Stimulated activated naive CD8-positive, alpha-beta T cell treated with anti-CD3 and anti-CD28 coated beads, Interleukin-15, Interleukin-2, amounts not matched to agents 100 U/mL and 50 U/mL, for 24 hours (primary cell): ENCODE measurements around the gene SMARCAL1.
A peak's percentile ranks its signal among the peaks of the same experiment; 100 is the strongest.

Experiments
- ATAC-seq: fragments of 150-1000 bp; cut with Tn5 transposase; one replicate; pipeline ENCODE4 v1.10.0; 2021
- DNase-seq: peaks from one replicate; pipeline ENCODE4 v3.0.0; 2021

Gene SMARCAL1

DNA sequence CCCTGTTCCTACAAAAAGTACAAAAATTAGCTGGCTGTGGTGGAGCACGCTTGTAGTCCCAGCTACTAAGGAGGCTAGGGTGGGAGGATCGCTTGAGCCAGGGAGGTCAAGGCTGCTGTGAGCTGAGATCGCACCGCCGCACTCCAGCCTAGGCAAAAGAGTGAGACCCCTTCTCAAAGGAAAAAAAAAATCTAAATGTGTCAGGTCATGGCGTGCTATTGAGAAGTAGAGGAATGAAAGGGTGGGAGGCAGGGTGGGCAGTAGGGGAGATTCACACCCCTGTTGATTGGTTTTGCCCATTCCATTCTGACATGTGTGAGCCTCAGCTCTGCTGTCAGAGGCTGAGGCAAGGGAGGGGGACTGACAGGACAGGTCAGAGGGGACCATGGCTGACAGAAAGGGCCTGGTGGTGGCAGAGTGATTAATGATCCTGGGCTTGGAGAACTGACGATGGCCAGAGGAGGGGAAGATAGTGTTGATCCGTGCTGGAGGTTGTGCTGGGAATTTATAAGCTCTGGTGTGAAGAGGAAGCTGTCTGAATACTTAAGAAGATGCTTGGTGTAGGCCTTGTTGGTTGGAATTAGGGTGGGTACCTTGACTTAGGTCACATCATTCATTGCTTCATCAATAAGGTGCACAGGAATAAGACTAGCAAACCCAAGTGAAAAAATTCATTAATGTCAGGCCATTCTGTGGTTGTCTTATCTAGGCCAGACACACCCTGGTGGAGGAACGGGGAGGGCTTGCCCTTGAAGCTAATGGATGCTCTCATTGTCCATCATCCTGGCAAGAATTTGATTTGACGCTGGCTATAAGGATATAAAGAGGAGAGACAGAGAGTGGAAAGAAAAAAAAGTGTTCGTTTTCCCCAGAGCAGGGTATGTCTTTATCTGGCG, 19.1 kb upstream of the SMARCAL1 start:
- DNase-seq (no peak), ATAC-seq (no peak)

DNA sequence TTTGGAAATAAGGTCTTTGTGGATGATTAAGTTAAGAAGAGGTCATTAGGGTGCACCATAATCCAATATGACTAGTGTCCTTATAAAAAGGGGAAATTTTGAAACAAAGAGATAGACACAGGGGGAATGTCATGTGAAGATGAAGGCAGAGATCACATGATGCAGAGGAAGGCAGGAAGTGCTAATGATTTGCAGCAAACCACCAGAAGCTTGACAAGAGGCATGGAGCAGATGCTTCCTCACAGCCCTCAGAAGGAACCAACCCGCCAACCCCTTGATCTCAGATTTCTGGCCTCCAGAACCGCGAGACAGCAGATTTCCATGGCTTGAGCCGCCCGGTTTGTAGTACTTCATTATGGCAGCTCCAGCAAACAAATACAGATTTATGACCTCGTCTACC, 17.4 kb upstream of the SMARCAL1 start:
- no peak for DNase-seq
- no peak for ATAC-seq

DNA sequence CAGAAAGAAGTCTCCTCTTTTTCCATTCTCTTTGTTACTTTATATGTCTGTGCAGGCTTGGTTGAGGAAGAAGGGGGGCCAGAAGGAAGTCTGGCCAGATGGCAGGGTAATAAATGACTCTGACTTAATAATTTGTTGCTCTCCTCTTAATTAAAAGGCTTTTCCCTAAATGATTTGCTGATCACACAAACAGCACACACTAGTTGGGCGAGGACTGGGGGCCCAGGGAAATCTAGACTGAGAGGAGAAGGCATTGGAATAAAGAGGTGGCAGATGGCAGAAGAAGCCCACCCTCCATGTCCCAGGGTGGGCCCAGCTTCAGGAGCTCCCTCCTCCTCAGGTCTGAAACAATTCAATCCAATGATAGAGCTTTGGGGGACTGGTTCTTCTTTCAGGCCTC, 12.7 kb upstream of the SMARCAL1 start:
- no peak for DNase-seq
- no peak for ATAC-seq

DNA sequence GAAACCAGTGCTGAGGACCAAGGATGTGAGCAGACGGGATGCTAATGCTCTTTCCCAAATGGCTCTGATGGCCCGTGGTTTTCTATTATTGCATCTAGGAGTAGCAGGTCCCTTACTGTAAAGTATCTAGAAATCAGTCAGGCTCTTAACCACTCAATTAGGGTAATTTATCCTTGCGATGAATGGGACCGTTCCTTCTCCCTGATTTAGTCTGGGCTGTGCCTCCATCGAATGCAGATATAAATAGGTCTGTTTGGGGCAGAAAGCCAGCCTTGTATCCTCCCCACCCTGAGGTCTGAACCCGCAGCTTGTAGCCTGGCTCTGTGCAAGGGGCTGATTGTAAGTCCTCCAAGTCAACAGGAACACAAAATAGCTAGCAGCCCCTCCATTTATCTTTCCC, 9.5 kb upstream of the SMARCAL1 start:
- DNase-seq = no peak
- ATAC-seq = no peak

DNA sequence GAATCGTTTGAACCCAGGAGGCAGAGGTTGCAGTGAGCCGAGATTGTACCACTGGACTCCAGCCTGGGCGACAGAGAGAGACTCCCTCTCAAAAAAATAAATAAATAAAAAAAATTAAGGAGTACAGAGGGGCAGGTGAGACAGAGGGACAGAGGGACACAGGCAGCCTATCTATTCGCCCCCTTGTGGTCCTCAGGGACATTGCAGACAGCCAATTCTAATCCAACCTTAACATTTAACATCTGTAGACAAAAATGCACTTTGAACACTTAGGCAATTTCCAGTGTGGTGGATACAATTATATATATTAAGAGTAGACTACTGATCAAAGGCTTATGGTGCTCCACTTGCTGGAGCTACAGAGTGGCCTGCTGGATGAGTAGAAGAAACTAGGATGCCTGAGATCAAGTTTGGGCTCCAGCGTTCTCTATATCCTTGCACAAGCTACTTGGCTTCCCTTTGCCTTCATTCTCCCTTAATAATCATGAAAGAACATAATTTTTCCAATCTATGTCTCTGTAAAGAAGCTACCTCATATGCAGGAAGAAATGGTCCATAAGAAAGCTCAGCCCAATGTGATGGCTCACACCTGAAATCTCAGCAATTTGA, 8.2 kb upstream of the SMARCAL1 start:
- no peak for ATAC-seq

DNA sequence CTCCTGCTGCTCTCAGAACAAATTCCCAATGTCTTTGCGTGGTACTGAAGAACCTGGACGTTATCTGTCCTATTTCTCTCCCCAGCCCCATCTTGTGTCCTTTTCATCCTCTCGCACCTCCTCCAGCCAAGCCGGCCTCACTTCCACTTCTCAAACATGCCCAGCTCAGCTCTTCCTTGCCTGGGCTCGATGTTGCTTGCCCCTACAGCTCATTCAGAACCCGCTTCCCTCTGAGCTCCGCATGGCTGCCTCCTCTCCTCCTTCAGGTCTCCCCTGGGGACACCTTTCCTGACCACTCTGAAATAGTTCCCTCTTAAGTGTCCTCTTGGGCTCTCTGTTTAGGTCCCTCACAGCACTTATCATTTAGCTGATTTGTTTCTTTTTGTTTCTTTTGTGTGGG, 6.7 kb upstream of the SMARCAL1 start:
- ATAC-seq (no peak), DNase-seq (no peak)

More for the DNA sequence above, 8.2 kb upstream of the SMARCAL1 start:
- DNase-seq = peak; percentile 47

DNA sequence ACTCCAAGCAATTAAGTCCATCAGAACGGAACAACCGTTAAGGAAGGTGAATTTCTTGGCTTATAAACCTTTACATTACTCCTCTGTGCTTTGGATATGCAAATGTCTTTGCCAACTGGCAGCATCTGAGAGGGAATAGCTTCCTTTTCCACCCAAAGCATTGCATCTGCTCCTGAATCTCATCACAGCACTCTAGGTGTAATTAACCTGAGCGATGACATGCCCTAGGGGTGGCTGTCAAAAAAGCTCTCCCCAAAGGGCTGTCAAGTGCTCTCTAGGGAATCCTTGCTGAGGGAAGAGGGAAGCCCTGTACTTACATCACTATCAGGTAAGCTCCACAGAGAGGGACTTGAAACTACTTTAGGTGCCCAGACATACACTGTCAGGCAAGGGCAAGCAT, 5.5 kb upstream of the SMARCAL1 start:
- DNase-seq = no peak

DNA sequence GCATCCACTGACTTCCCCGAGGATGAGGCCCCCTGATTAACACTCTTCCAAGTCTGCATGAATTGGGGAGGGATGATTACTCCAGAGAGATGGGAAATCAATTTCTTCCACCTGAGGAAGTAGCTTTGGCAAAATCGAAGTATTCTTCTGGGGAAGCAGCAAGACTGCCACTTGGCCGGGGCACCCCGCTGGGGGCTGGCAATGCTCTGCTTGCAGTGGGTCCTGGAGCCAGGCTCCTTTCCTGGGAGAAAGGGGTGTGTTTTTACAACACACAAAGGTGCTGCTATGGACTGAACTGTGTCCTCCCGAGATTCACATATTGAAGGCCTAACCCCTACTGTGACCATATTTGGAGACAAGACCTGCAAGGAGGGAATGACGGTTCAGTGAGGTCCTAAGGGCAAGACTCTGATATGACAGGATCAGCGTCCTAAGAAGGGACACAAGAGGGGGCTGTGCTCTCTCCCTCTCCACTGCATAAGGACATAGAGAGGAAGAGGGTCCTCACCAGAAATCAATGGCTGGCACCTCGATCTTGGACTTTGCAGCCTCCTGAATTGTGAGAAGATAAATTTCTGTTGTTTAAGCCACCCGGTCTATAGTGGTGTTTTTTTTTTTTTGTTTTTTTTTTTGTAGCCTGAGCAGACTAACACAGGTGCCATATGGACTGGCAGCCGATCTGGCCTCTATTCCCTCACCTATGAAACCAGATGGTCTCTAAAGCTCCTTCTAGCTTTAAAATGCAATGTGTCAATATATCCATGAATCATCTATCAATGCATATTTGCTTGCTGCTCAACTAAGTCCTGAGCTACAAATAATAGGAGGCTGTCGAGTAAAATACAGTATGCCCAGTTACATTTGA, 3.6 kb upstream of the SMARCAL1 start:
- DNase-seq = no peak
- no peak for ATAC-seq

More for the DNA sequence above, 5.5 kb upstream of the SMARCAL1 start:
- ATAC-seq = no peak

DNA sequence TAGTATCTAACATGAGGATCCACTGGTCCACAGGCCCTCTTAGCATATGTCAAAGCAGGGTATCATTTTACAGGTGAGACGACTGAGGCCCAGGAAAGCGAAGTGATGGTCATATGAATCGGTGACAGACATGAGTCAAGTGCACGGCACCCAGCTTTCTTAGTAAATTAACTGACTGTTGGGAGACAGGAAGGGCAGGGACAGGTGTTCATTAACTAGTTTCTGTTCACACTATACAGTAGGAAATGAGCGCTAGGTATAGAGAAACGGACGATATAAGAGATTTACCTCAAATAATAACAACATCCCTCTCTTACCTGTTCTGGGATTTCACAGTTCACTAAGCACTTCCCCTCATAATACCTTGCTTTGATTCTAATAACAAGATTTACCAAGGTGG, 1.7 kb upstream of the SMARCAL1 start:
- no peak for ATAC-seq

DNA sequence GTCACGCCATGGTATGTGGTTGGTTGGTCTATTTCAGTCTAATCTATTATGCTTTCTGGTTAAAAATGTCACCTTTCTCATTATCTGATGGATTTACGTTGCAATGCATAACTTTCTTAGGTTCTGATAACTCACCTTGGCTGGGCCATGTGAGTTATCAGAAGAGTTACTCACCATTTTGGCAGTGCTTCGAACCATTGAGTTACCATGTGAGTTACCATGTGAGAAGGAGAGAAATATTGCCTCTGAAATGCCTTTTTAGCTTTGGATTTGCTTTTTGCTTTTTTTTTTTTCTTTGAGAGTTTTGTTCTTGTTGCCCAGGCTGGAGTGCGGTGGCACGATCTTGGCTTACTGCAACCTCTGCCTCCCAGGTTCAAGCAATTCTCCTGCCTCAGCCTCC, 1.6 kb downstream of the SMARCAL1 start:
- ATAC-seq = no peak
- no peak for DNase-seq

More for the DNA sequence above, 1.7 kb upstream of the SMARCAL1 start:
- no peak for DNase-seq

DNA sequence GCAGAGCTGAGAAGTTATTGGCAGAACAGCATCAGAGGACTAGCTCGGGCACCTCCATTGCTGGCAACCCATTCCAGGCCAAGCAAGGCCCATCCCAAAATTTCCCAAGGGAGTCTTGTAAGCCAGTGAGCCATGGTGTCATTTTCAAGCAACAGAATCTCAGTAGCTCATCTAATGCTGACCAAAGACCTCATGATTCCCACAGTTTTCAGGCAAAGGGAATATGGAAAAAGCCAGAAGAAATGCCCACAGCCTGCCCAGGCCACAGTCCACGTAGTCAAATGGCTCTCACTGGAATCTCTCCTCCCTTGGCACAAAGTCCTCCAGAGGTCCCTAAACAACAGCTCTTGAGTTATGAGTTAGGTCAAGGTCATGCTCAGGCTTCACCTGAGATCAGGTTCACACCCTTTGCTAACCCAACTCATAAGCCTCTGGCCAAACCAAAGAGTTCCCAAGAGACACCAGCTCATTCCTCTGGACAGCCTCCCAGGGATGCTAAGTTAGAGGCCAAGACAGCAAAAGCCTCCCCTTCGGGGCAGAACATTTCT, 2.6 kb downstream of the SMARCAL1 start:
- no peak for ATAC-seq
- DNase-seq = no peak

DNA sequence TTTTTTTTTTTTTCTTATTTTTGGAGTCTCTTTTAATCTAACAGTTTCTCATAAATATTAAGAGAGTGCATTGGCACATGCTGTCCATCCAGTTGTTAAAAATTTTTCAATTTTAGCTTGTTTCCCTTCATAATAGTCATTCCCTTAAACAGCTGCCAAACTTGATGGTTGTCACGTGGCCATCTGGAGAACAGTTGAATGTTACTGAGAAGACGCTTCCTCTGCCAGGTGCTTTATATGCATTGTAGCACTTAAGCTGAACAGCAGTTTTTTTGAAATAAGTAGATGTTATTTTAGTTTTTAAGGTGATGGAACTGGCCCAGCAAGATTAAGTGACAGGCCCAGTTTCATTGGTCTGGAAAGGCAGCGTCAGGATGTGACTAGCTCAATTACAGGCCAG, 3.3 kb downstream of the SMARCAL1 start:
- DNase-seq (no peak), ATAC-seq (no peak)

DNA sequence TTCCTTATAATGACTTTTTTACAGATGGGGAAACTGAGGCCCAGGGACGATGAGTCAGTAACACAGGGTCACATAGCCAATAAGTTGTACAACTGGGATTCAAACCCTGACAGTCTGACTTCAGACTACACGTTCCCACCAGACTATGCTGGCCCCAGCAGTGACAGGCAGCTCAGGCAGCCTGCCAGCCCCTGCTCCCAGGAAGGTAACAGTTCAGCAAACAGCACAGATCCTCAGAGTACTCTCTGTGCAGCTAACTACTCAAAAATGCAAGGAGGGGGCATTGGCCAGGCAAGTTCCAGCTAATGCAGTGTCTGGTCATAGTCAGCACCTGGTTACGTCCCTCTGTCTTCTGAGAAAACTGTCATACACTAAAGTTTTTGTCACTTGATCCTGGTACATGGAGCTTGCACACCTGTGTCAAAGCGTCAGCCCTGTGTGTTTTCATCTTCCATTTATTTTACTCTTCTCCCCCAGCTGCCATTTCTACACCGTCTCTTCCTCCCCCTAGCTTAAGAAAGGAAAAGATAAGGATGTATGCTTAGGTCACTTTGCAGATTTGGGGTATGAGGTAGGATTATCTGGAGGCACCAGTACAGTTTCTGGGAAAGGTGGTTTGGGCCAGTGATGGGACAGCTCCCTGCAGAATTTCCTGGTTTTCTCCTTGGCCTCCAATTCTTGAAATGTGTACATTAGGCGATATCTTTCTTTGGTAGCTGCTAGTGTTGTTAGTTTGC, 4.5 kb downstream of the SMARCAL1 start:
- no peak for ATAC-seq
- no peak for DNase-seq

DNA sequence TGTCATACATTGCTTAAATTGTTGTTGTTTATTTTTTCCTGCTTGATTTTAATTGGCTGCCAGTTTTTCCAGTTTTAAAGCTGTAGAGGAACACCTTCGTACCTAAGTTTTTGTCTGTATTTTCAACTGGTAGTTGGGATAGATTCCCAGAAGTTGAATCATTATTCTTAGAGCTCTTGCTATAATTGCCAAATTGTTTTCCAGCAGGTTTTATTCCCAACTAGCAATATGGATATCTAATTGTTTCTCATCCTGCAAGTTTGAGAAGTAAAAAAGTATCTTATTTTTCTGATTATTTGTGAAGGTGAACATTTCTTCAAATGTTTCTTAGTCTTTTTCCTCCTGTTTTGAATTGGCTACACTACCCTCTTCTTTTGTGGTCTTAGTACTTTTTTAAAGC, 6.7 kb downstream of the SMARCAL1 start:
- DNase-seq (no peak), ATAC-seq (no peak)

DNA sequence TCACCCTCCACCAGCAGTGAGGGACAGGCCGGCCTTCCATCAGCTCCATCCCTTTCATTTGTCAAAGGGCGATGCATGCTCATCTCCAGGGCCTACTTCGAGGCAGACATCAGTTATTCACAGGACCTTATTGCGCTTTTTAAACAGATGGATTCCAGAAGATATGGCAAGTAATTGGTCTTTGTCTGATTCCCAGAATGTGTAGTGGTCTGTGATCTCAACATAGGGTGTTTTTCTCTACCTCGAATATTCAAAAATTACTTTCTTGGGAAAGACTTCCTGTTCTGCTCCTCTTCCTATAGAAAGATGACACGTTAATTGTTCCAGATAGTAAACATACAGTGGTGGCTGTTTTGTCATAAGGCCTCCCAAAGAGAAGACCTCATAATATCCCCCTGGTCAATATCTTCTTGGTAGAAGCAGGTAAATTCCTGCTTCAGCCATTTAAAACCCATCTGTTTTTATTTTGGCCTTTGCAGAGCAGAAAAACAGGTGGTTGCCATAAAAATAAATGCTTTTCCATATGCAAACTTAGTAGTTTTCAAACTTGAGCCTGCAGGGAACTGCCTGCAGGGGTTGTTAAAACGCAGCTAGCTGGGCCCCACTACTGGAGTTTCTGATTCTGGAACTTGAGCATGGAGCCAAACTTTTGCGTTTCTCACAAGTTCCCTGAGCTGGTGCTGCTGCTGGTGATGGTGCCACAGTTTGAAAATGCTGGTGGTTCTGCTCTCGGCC, 8.2 kb downstream of the SMARCAL1 start:
- DNase-seq (no peak), ATAC-seq (no peak)

DNA sequence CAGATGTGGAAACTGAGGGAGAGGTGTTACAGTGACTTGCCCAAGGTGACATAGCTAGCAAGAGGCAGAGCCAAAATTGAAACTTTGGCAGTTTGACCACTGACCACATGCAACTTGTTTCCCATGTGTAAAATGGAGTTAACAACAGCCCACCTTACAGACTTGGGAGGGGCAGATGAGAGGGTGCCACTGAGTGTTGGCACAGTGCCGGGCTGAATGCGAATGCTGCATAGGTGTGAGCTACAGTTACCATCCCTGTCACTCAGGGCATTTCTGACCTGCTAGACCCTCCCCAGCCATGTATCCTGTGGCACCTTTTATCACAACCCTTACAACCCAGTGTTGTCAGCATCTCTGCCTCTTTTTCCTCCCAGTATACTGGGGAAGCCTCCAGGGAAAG, 10.8 kb downstream of the SMARCAL1 start:
- no peak for ATAC-seq
- no peak for DNase-seq

DNA sequence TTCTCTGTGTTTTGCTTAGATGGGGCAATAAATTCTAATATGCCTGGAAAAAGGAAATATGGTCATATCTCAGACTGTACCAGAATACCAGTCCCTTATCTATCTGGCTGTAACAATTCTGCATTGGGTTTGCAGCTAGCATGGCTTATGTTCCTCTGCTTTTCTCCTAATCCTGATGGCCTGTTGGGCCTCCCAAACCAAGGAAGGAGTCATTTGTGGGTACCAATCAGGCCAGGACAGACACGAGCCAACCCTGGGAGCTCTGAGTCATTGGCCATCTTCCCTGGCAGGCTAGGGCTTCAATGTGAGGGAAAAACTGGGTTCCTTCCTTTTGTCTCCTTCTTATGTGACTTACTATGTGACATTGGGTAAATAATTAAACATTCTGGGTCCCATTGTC, 12.0 kb downstream of the SMARCAL1 start:
- no peak for DNase-seq
- no peak for ATAC-seq

DNA sequence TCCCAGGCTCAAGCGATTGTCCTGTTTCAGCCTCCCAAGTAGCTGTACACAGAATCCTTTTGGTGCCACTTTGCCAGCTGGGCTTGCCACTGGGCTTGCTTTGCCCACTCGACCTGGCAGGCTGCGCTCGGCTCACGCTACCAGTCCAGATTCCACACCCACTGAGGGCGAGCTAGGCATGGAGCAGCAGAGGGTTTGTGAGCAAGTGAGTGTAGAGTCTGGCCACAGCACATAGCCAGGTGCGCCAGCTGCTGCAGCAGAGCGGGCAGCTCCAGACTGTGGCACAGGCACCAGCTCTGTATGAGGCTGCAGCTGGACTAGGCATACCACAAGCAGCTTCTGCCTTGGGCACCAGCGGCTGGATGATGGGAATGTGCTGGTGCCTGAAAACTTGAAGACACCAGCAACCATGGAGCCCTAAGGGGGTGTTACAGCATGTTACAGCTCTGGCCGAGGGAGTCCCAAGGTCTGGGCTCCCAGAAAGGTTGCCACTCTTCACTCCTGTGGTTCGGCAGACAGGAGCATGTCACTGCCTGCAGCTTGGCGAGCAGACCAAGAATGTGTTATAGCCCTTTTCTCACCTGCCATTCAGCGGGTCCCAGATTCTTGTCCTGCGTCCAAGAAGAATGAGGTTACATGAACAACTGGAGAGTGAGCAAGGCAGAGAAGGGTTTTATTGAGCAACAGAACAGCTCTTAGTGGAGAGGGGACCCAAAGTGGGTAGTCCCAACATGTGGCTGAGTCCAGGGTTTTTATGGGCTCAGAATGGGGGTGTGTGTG, 12.9 kb downstream of the SMARCAL1 start:
- DNase-seq = no peak
- no peak for ATAC-seq

DNA sequence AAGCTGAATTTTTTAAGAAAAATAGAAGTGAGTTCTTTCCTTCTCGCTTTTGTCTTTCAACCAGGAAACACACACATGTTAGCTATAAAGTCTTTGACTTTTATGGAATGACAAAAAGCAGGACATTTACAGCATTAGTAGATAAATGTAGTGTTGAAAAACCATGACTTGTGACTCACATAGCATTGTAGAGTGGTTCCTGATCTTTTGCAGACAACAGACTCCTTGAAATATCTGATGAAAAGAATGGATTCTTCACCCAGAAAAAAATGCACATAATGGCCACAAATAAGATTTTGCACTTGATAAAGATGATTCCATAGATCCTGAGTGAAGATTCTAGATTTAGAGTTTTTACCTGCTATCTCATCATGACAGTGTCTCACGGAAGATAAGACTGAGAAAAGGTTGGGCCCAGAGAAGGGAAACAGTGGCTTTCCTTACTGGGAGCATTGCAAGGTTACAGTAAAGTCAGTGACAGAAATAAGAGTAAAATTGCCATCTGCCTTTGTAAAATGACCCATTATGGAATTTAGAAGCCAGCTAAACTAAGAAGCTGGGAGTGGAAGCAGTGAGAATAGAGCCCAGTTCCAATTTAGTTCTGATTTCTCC, 14.0 kb downstream of the SMARCAL1 start:
- ATAC-seq = no peak
- DNase-seq = no peak

DNA sequence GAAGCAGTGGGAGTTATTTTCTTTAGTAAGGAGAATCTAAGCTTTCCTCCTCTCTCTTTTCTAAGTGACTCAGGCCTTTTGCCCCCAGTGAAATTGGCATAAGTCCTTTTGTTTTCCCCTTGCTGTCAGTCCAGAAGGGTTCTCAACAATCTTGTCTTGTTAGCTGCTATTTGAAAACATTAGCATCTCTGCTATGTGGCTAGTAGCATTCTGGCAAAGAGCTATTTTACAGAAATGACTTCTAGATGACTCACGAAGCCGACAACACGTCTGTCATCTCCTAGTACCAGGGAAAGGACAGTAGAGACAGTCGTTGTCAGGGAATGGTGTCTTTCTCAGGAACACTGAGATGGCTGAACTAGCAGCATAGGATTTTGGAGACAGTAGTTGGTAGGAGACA, 14.7 kb downstream of the SMARCAL1 start:
- ATAC-seq = no peak
- no peak for DNase-seq
